HG03139 (cell line): ENCODE results near the gene MRPL40.
A peak's percentile ranks its signal among the peaks of the same experiment; 100 is the strongest.
"Not testable (repeated sequence)": the region's sequence is repeated elsewhere in the genome, so short reads cannot be mapped to it uniquely, and the experiment has no call there.

Source experiments
- ATAC-seq: cut with Tn5 transposase; IDR thresholded peaks from one replicate; pipeline ENCODE4 v1.9.1; 2021; ENCODE audit not compliant: unreplicated experiment

The MRPL40 gene

DNA sequence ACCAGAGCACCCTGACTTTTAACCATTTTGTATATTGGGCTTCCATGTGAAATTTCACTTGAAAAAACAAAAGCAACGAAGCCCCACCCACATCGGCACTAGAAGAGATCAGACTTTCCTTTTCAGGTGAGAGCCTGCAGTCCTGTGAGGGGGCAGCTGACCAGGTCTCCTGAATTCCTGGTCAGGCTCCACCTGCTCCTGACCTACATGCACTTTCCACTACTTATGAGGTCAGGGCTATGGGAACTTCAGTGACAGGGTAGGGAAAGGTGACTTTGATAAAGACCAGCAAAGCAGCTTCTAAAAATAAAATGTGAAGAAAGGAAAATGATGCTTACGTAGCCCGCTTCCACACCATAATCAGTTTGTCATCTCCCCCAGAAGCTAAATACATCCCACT is 25.5 kb upstream of the MRPL40 start:
- no peak for ATAC-seq

DNA sequence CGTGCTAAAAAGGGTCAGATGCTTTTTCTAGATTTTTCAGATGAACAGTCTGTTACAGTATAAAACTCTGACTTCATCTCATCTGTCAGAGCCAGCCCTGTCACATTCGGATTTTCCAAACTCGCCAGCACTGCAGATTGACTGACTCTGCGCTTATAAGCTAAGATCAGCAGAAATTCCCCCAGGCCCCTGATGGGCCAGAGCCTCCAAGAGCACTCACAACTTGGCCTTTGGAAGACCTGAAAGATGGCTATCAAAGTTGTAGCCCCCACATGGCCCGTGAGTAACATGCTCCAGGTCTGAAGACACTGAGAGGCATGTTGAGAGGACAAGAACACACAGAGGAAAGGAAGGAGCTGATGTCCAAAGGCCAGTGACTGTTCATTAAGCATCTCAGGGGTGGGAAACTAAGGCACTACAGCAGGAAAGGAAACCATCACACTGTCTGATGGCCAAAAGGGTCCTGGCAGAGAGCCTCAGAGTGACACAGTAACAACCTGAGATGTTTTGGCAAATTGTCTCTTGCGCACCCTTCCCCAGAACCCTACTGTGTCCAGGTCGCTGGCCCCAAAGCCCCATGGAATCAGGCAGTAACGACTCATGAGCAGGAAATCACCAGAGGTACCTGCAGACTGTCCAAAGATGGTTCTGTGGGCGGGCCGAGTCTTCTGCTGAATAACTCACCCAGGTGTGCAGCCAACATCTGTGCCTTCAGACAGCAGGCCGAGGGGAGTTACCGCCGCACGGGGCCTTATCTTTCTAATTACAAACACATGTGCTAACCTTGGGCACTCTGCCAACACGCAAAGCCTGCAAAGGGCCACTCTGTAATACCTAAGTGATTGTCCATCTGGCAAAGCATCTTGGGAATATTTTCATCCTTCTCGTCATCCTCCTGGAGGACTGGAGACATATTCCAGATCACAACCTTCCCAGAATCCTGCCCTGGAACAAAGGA is 24.4 kb upstream of the MRPL40 start:
- ATAC-seq: no peak

DNA sequence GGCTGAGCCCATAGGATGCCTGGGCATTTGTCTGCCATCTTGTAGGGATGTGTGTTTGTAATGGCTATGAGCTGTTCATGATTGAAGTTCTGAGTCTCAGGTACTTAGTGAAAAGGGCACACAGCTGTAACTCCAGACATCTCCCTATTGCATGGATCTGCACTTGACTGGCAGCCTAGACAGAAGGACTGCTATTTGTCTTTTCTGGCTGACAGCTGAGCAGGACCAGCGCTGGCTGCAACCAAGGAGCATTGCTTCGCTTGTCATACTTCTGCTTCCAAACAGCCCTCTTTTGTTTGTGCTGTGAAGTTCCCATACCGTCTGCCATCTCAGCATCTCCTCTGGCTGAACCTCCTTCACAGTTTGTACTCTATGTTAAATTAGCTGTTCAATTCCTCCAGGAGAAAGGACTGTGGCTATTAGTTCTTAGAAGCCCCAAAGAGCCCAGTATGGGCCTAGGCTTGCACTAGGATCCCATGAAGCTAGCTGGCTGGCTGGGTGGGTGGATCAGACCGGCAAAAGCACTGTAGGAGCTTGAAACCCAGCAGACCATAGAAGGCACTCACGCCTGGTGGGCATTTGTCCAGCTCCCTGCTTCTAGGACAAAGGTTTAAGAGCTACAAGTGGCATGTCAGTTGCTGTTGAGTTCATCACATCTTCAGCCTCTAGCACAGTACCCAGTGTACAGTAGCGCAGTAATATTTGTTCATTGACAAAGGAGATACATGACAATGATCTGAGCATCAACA is 21.2 kb upstream of the MRPL40 start:
- no peak for ATAC-seq

GRCh38 chr22:19411690-19412045 is 20.7 kb upstream of the MRPL40 start:
- ATAC-seq: no peak

DNA sequence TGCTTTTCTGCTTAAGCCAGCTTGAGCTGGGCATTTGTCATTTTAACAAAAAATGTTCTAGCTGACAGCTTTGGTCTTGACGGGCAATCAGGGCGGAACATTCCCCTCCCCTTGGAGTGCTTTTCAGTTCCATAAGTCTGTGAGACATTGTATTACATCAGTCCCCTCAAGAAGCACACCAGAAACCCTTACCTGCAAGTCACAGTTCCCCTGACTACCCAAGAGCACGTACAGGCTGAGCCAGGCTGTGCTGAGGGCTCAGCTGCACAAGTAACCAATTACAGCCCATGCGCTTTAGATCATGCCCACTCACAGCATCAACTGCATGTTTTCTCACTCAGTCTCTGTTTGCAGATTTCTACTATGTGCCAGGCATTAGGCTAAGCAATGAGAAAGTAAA is 19.9 kb upstream of the MRPL40 start:
- ATAC-seq: no peak

- ATAC-seq: no peak
Measured at GRCh38 chr22:19412923-19413322, 19.4 kb upstream of the MRPL40 start.

- ATAC-seq: no peak
Measured at GRCh38 chr22:19419086-19419463, 13.3 kb upstream of the MRPL40 start.

DNA sequence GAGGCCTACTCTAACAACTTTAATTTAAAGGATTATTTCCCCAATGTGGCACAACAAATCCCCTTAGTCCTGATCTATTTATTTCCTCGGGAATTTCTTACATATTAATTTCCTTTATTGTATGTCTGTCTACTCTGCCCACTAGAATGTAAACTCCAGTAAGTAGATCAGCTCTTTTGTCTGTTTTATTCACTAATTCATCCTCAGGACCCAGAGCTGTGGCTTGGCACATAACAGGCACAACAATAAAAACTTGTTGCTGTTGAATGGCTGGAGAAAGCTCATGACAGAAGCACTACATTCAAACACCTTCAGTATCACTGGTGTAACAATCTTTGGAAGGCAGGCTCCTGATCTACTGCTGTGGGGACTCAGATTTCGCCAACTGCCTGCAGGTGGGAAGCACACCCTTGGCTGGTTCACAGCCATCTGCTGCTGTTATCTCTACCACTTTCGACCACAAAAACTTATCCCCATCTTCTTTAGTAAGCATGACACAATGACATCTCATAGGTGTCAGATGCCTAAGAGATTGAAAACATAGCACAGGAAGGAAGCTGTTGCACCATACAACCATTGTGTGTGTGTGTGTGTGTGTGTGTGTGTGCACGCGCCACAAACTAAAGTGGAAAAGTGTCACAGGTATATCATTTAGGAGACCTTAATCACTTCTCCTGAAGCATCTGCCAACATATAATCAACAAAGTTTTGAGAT is 12.7 kb upstream of the MRPL40 start:
- ATAC-seq: no peak

DNA sequence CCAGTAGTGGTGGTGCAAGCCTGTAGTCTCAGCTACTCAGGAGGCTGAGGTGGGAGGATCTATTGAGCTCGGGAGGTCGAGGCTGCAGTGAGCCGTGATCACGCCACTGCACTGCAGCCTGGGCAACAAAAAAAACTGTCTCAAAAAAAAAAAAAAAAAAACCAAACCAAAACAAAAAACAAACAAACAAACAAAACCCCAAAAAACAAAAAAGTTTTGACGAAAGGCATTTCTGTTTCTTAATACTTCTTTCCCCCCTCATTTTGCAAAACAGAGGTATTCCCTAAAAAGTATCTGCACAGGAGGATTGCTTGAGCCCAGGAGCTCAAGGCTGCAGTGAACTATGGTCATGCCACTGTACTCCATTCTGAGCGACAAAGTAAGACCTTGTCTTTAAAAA is 12.0 kb upstream of the MRPL40 start:
- no peak for ATAC-seq

- no peak for ATAC-seq
Measured at GRCh38 chr22:19422440-19423301, 9.7 kb upstream of the MRPL40 start.

GRCh38 chr22:19424186-19424500 is 8.2 kb upstream of the MRPL40 start:
- ATAC-seq: no peak

- no peak for ATAC-seq
Measured at GRCh38 chr22:19429950-19430889, 2.1 kb upstream of the MRPL40 start.

GRCh38 chr22:19430890-19431541 is 1.3 kb upstream of the MRPL40 start:
- ATAC-seq: no peak

DNA sequence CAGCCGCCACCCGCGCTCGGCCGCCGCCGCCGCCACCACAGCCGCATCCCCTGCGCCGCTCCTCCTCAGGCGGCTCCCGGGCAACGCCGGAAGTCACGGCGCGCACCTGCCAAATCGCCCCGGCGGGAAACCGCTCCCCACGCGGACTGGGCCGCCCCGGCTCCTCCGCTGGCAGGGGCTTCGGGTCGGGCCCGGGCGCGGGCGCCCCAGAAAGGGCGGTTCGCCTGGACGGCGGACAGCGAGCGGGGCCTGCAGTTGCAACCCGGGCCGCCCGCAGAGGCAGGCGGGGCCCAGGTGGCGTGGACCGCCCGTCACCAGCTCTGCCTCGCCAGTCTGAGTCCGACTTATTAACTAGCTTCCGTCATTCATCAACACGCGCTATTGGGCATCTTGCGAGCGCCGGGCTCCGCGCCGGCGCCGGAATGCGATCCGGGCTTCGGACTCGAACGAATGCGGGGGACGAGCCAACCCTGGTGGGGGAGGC is 654 bp upstream of the MRPL40 start, which contains the start of gene HIRA:
Gene HIRA (minus strand): TSS at position 85 of the 484 bp plus-strand sequence. CDS start 257 bp downstream, outside the sequence.
- peak; percentile 39 for ATAC-seq

GRCh38 chr22:19434401-19434800 is 2.1 kb downstream of the MRPL40 start:
- no peak for ATAC-seq

DNA sequence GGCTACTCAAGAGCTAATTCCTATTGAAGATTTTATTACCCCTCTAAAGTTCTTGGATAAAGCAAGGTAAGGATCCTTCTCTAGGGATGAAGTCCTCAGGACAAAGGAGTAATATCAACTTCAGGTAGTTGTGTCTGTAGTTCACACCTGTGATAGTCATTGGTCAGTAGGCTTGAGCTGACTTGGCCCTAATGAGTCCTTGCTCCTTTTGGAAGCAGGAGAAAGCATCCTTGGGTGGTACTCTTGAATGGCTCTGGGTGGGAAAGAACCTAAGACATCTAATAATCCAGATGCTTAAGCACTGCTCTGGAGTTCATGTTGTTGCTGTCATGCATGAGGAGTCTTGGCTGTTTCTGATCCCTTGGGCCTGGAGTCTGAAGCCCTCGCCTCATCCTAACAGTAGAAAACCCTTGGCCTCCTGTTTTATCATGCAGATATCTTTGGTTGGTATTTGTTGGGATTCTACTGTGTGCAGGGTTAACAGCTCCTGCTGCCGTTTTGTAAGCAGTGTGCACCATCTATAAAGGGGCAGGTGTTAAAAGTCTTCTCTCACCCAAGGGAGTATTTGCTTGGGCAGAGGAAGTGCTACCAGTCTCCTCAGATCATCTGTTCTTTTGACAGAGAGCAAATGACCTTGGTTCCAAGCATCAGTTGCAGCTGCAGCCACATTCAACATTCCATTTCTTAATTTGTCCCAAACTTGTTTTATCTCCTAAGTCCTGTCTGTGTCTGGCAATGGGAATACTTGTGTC is 2.7 kb downstream of the MRPL40 start:
- ATAC-seq: no peak

DNA sequence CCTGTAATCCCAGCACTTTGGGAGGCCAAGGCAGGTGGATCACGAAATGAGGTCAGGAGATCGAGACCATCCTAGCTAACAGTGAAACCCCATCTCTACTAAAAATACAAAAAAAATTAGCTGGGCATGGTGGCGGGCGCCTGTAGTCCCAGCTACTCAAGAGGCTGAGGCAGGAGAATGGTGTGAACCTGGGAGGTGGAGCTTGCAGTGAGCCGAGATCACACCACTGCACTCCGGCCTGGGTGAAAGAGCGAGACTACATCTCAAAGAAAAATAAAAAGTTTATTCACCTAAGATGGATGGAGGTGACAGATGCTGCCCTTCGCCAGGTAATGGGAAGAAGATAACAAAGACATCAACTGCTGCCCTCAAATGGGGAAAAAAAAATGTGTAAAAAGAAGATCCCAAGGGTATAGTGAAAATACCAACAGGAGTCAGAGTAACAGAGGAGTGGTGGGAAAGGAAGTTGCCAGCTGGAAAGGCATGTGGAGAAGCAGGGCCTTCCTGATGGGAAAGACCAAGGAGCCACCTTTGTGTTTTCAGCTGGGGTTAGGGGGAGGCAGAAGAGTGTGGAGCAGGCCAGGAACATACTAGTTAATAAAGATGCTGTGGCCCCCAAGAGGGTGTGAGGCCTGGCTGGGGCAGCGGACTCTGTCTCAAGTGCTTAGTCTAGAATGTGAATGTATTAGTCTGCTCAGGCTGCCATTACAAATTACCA is 4.3 kb downstream of the MRPL40 start:
- ATAC-seq: not testable (repeated sequence)

DNA sequence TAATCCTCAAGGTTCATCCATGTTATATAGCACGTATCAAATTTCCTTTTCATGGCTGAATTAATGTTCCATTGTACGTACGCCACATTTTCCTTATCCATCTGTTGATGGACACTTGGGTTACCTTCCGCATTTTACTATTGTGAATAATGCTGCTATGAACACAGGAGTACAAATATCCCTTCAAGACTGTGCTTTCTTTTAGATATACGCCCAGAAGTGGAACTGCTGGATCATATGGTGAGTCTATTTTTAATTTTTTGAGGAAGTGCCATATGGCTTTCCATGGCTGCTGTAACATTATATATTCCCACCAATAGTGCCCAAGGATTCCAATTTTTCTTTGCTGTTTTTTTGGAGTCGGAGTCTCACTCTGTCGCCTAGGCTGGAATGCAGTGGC is 6.0 kb downstream of the MRPL40 start:
- no peak for ATAC-seq
